GM19099 (cell line): Measurements from ENCODE around the gene MS4A4E.

ENCODE experiments used
- POLR2A ChIP-seq: IDR thresholded peaks from 3 replicates; pipeline ENCODE4 v1.6.1; 2011; ENCODE audit warnings: low read depth; ENCODE audit not compliant: insufficient read length; ENCODE audit errors: extremely low read depth

MS4A4E gene

GRCh38 chr11:60241786-60242185 lies 1.2 kb downstream of the MS4A4E start:
- TF ChIP-seq POLR2A = no peak

- no peak for TF ChIP-seq POLR2A
These were observed 2.3 kb downstream of the MS4A4E start for GRCh38 chr11:60240662-60241061.

GRCh38 chr11:60235321-60235720 lies 7.6 kb downstream of the MS4A4E start:
- TF ChIP-seq POLR2A = no peak

- TF ChIP-seq POLR2A = no peak
These were observed 12.3 kb downstream of the MS4A4E start for GRCh38 chr11:60230681-60231080.

- TF ChIP-seq POLR2A = no peak
These were observed 20.8 kb downstream of the MS4A4E start for GRCh38 chr11:60222141-60222540.

GRCh38 chr11:60221692-60222091 lies 21.2 kb downstream of the MS4A4E start:
- no peak for TF ChIP-seq POLR2A

GRCh38 chr11:60221181-60221580 lies 21.8 kb downstream of the MS4A4E start:
- TF ChIP-seq POLR2A = no peak

GRCh38 chr11:60214386-60214785 lies 28.6 kb downstream of the MS4A4E start:
- no peak for TF ChIP-seq POLR2A

GRCh38 chr11:60211206-60211605 lies 31.7 kb downstream of the MS4A4E start:
- TF ChIP-seq POLR2A = no peak

GRCh38 chr11:60209977-60210376 lies 33.0 kb downstream of the MS4A4E start:
- TF ChIP-seq POLR2A = no peak

- no peak for TF ChIP-seq POLR2A
These were observed 34.0 kb downstream of the MS4A4E start for GRCh38 chr11:60208951-60209350.

- TF ChIP-seq POLR2A = no peak
These were observed 34.6 kb downstream of the MS4A4E start for GRCh38 chr11:60208146-60208895.

- no peak for TF ChIP-seq POLR2A
These were observed 36.3 kb downstream of the MS4A4E start for GRCh38 chr11:60206616-60207015.

GRCh38 chr11:60204922-60205321 lies 38.0 kb downstream of the MS4A4E start:
- no peak for TF ChIP-seq POLR2A

- no peak for TF ChIP-seq POLR2A
These were observed 45.5 kb downstream of the MS4A4E start for GRCh38 chr11:60197442-60197841.

GRCh38 chr11:60195923-60196368 lies 47.0 kb downstream of the MS4A4E start:
- TF ChIP-seq POLR2A = no peak

- TF ChIP-seq POLR2A = no peak
These were observed 48.4 kb downstream of the MS4A4E start for GRCh38 chr11:60194511-60194910.

GRCh38 chr11:60193687-60194433 lies 49.1 kb downstream of the MS4A4E start:
- TF ChIP-seq POLR2A = no peak
